Coronary artery (tissue), 2 donors: ENCODE results near the gene PRKAR1A.

Source experiments
- DNase-seq: peaks from one replicate; pipeline ENCODE4 v3.0.0-alpha.2; 2017; ENCODE audit warnings: low spot score
- H3K27ac ChIP-seq, 2 donors: fragments of 200-600 bp; sonication (generic); one replicate each; pipeline ENCODE4 v1.5.1; 2016 to 2019
- H3K4me3 ChIP-seq: fragments of 200-600 bp; sonication (generic); 2 replicates; pipeline ENCODE4 v1.5.1; 2016; ENCODE audit warnings: mild to moderate bottlenecking, moderate library complexity
- CTCF ChIP-seq: fragments of 200-600 bp; sonication (generic); IDR thresholded peaks from one replicate; pipeline ENCODE4 v1.5.1; 2019; ENCODE audit warnings: antibody characterized with exemption

PRKAR1A gene

GRCh38 chr17:68562736-68563135 is 50.5 kb downstream of the PRKAR1A start:
- no peak overlapping the region for H3K27ac ChIP-seq
- no peak for DNase-seq
- TF ChIP-seq CTCF = no peak
- no peak overlapping the region for H3K4me3 ChIP-seq

GRCh38 chr17:68564415-68565111 is 52.3 kb downstream of the PRKAR1A start:
- DNase-seq = no peak
- no peak overlapping the region for H3K4me3 ChIP-seq
- no peak overlapping the region for H3K27ac ChIP-seq
- no peak for TF ChIP-seq CTCF

GRCh38 chr17:68565661-68566441 is 53.6 kb downstream of the PRKAR1A start:
- no peak for TF ChIP-seq CTCF
- Histone ChIP-seq H3K27ac (no peak overlapping the region), H3K4me3 (no peak overlapping the region)
- no peak for DNase-seq

- no peak for DNase-seq
- no peak overlapping the region for H3K4me3 ChIP-seq
- no peak overlapping the region for H3K27ac ChIP-seq
- no peak for TF ChIP-seq CTCF
These were observed 54.2 kb downstream of the PRKAR1A start for GRCh38 chr17:68566442-68566738.

- H3K4me3 ChIP-seq = no peak overlapping the region
- DNase-seq = no peak
- TF ChIP-seq CTCF = no peak
- H3K27ac ChIP-seq = no peak overlapping the region
These were observed 54.8 kb downstream of the PRKAR1A start for GRCh38 chr17:68567035-68567434.

- Histone ChIP-seq H3K27ac (no peak overlapping the region), H3K4me3 (no peak overlapping the region)
- no peak for DNase-seq
- TF ChIP-seq CTCF = no peak
These were observed 55.4 kb downstream of the PRKAR1A start for GRCh38 chr17:68567581-68567980.

GRCh38 chr17:68568581-68568980 is 56.4 kb downstream of the PRKAR1A start:
- Histone ChIP-seq H3K4me3 (no peak overlapping the region), H3K27ac (no peak overlapping the region)
- no peak for DNase-seq
- TF ChIP-seq CTCF = no peak
